HG03045 (cell line): Measurements from ENCODE around the gene WFDC2.
A peak's percentile ranks its signal among the peaks of the same experiment; 100 is the strongest.

Source experiments
- ATAC-seq: cut with Tn5 transposase; IDR thresholded peaks from one replicate; pipeline ENCODE4 v1.9.1; 2021; ENCODE audit warnings: mild to moderate bottlenecking, moderate library complexity; ENCODE audit not compliant: unreplicated experiment

WFDC2 gene

GRCh38 chr20:45469336-45470261, at the start of gene WFDC2:
Gene WFDC2, plus strand, starts transcription at chr20:45469753. Its CDS starts 29 bp downstream, at chr20:45469782.
- peak; percentile 5 for ATAC-seq

GRCh38 chr20:45420125-45420524, 49.4 kb upstream of the WFDC2 start:
- no peak for ATAC-seq

- ATAC-seq: no peak
Measured at GRCh38 chr20:45423700-45424099, 45.9 kb upstream of the WFDC2 start.

- no peak for ATAC-seq
Measured at GRCh38 chr20:45425561-45425960, 44.0 kb upstream of the WFDC2 start.

- no peak for ATAC-seq
Measured at GRCh38 chr20:45426320-45427016, 43.1 kb upstream of the WFDC2 start.

- no peak for ATAC-seq
Measured at GRCh38 chr20:45427236-45428149, 42.1 kb upstream of the WFDC2 start.

- no peak for ATAC-seq
Measured at GRCh38 chr20:45429618-45430017, 39.9 kb upstream of the WFDC2 start.

- no peak for ATAC-seq
Measured at GRCh38 chr20:45432294-45432693, 37.3 kb upstream of the WFDC2 start.

GRCh38 chr20:45433316-45433715, 36.2 kb upstream of the WFDC2 start:
- ATAC-seq: no peak

GRCh38 chr20:45433976-45434375, 35.6 kb upstream of the WFDC2 start:
- no peak for ATAC-seq

GRCh38 chr20:45436732-45437485, 32.6 kb upstream of the WFDC2 start:
- ATAC-seq: peak; percentile 78

- ATAC-seq: no peak
Measured at GRCh38 chr20:45440424-45440823, 29.1 kb upstream of the WFDC2 start.

- ATAC-seq: no peak
Measured at GRCh38 chr20:45440891-45441685, 28.5 kb upstream of the WFDC2 start.

GRCh38 chr20:45441746-45442145, 27.8 kb upstream of the WFDC2 start:
- no peak for ATAC-seq

- no peak for ATAC-seq
Measured at GRCh38 chr20:45444050-45444449, 25.5 kb upstream of the WFDC2 start.

GRCh38 chr20:45445805-45446562, 23.6 kb upstream of the WFDC2 start:
- ATAC-seq: no peak

GRCh38 chr20:45448270-45448669, 21.3 kb upstream of the WFDC2 start:
- no peak for ATAC-seq

- no peak for ATAC-seq
Measured at GRCh38 chr20:45449528-45449927, 20.0 kb upstream of the WFDC2 start.
